Amniotic stem cell (primary cell): ENCODE results near the gene SLC39A8.

Source experiments
- DNase-seq: peaks from one replicate; lab custom pipeline; 2025; lab: John Stamatoyannopoulos, UW

The SLC39A8 gene

GRCh38 chr4:102230194-102230593, 115.1 kb downstream of the SLC39A8 start:
- no peak for DNase-seq

- DNase-seq, result no peak
Measured at GRCh38 chr4:102227388-102227787, 117.9 kb downstream of the SLC39A8 start.

- no peak for DNase-seq
Measured at GRCh38 chr4:102223461-102223860, 121.8 kb downstream of the SLC39A8 start.

GRCh38 chr4:102222838-102223409, 122.4 kb downstream of the SLC39A8 start:
- DNase-seq, result no peak

- DNase-seq, result no peak
Measured at GRCh38 chr4:102219129-102219528, 126.2 kb downstream of the SLC39A8 start.

GRCh38 chr4:102218656-102219055, 126.6 kb downstream of the SLC39A8 start:
- no peak for DNase-seq

GRCh38 chr4:102217775-102218355, 127.4 kb downstream of the SLC39A8 start:
- DNase-seq, result no peak

GRCh38 chr4:102217345-102217744, 127.9 kb downstream of the SLC39A8 start:
- DNase-seq, result no peak

GRCh38 chr4:102216666-102217065, 128.6 kb downstream of the SLC39A8 start:
- no peak for DNase-seq

- no peak for DNase-seq
Measured at GRCh38 chr4:102213031-102213430, 132.3 kb downstream of the SLC39A8 start.
